A204.1 (cell line): ENCODE measurements around the gene MICAL3.

Experiments used
- FAIRE-seq: peaks from 2 replicates; lab custom pipeline; 2012; peaks lifted over from hg19 to GRCh38; lab: Jason Lieb, UNC

Gene MICAL3

GRCh38 chr22:17748555-17749353, 275.6 kb downstream of the MICAL3 start:
- no peak for FAIRE-seq

GRCh38 chr22:17746916-17747315, 277.4 kb downstream of the MICAL3 start:
- no peak for FAIRE-seq

GRCh38 chr22:17744430-17744829, 279.9 kb downstream of the MICAL3 start:
- FAIRE-seq = no peak

GRCh38 chr22:17743661-17744411, 280.5 kb downstream of the MICAL3 start:
- no peak for FAIRE-seq

GRCh38 chr22:17742527-17742902, 281.8 kb downstream of the MICAL3 start:
- FAIRE-seq = no peak

GRCh38 chr22:17741866-17742526, 282.4 kb downstream of the MICAL3 start:
- FAIRE-seq = no peak

GRCh38 chr22:17739196-17739975, 285.0 kb downstream of the MICAL3 start:
- FAIRE-seq = no peak

GRCh38 chr22:17738386-17739128, 285.8 kb downstream of the MICAL3 start:
- no peak for FAIRE-seq
